A549 (cell line): ENCODE results near the gene EFNA5. TPM values are rescaled to one million over a fixed set of nuclear protein-coding genes. Genes with fewer than 3 reads are reported as not detected.
A peak's percentile ranks its signal among the peaks of the same experiment; 100 is the strongest.

Source experiments
- ATAC-seq, 2 experiments: fragments of 200-7000 bp in 1 of 2; fragments of >200 bp in 1 of 2; cut with Nextera tagmentation in 1 of 2; cut with Tn5 transposase in 1 of 2; 3 replicates each; pipeline versions ENCODE4 v1.8.0 to v1.9.1; 2018 to 2020; ENCODE audit warnings: mild to moderate bottlenecking in 1 of 2, moderate library complexity in 1 of 2
- CTCF ChIA-PET: fragments of 300-600 bp; sonication (Branson Sonifier 250); formaldehyde crosslinking; extraction: SDS; loops from one replicate; lab custom pipeline; 2021; ENCODE audit warnings: antibody characterized with exemption, inconsistent platforms; lab: Yijun Ruan, JAX
- POLR2A ChIA-PET: fragments of 350-600 bp; formaldehyde crosslinking; extraction: SDS; loops from one replicate; lab custom pipeline; 2021; ENCODE audit warnings: antibody characterized with exemption, inconsistent platforms; lab: Yijun Ruan, JAX
- DNase-seq, 2 experiments: peaks; one replicate each; pipeline versions ENCODE4 v3.0.0 to v3.0.0-alpha.2; 2011 to 2016; ENCODE audit warnings: low read depth in 1 of 2, low spot score in 1 of 2
- FAIRE-seq: peaks from 2 replicates; lab custom pipeline; 2011; peaks lifted over from hg19 to GRCh38; lab: Jason Lieb, UNC
- H3K27ac ChIP-seq, 2 experiments: fragments of >200 bp; sonication (Bioruptor Twin); formaldehyde crosslinking; 3 replicates each; pipeline ENCODE4 v1.5.1; 2016 to 2017
- H3K4me1 ChIP-seq: fragments of >200 bp; sonication (Bioruptor Twin); formaldehyde crosslinking; 3 replicates; pipeline ENCODE4 v1.6.1; 2016
- H3K4me2 ChIP-seq: fragments of >200 bp; sonication (Bioruptor Twin); formaldehyde crosslinking; 3 replicates; pipeline ENCODE4 v1.6.1; 2016
- H3K4me3 ChIP-seq: fragments of >200 bp; sonication (Bioruptor Twin); formaldehyde crosslinking; 3 replicates; pipeline ENCODE4 v1.5.1; 2016
- H3K9me3 ChIP-seq: fragments of >200 bp; sonication (Bioruptor Twin); formaldehyde crosslinking; 3 replicates; pipeline ENCODE4 v1.6.1; 2016
- BHLHE40 ChIP-seq: IDR thresholded peaks from 2 replicates; pipeline ENCODE4 v1.6.1; 2012; ENCODE audit warnings: low read depth, low read length, inconsistent platforms
- CBX2 ChIP-seq: fragments of 200-600 bp; sonication (generic); IDR thresholded peaks from 2 replicates; pipeline ENCODE4 v1.6.1; 2016; ENCODE audit warnings: low read depth, mild to moderate bottlenecking, borderline replicate concordance
- EP300 ChIP-seq, 2 experiments: fragments of >200 bp; sonication (Bioruptor Twin); formaldehyde crosslinking; IDR thresholded peaks; 2 replicates in 1 of 2; 3 replicates in 1 of 2; pipeline ENCODE4 v1.6.1; 2016 to 2017
- ESRRA ChIP-seq: fragments of 150-350 bp; IDR thresholded peaks from 2 replicates; pipeline ENCODE4 v1.6.1; 2014; ENCODE audit warnings: mild to moderate bottlenecking, low read length, borderline replicate concordance
- FOSB ChIP-seq: fragments of 250-450 bp; sonication (Bioruptor Pico); IDR thresholded peaks from 2 replicates; pipeline ENCODE4 v1.5.0; 2020; ENCODE audit warnings: mild to moderate bottlenecking, moderate library complexity
- FOXS1 ChIP-seq: fragments of 250-450 bp; sonication (Bioruptor Pico); IDR thresholded peaks from 2 replicates; pipeline ENCODE4 v1.5.0; 2020; ENCODE audit warnings: mild to moderate bottlenecking, moderate library complexity
- HEYL ChIP-seq: fragments of 250-450 bp; sonication (Bioruptor Pico); IDR thresholded peaks from 2 replicates; pipeline ENCODE4 v1.8.0; 2021; ENCODE audit warnings: mild to moderate bottlenecking, moderate library complexity
- HOXA7 ChIP-seq: fragments of 250-450 bp; sonication (Bioruptor Pico); IDR thresholded peaks from 2 replicates; pipeline ENCODE4 v1.5.0; 2020; ENCODE audit warnings: mild to moderate bottlenecking, moderate library complexity
- HOXB13 ChIP-seq: fragments of 250-450 bp; sonication (Bioruptor Pico); IDR thresholded peaks from 2 replicates; pipeline ENCODE4 v1.5.0; 2020; ENCODE audit warnings: low read depth, mild to moderate bottlenecking, moderate library complexity
- JUNB ChIP-seq: fragments of >200 bp; sonication (Bioruptor Twin); formaldehyde crosslinking; IDR thresholded peaks from 2 replicates; pipeline ENCODE4 v1.6.1; 2016
- KDM5A ChIP-seq: fragments of 200-600 bp; sonication (generic); IDR thresholded peaks from 2 replicates; pipeline ENCODE4 v1.6.1; 2016; ENCODE audit warnings: antibody characterized with exemption, mild to moderate bottlenecking
- MAZ ChIP-seq: fragments of 150-350 bp; IDR thresholded peaks from 2 replicates; pipeline ENCODE4 v1.6.1; 2014; ENCODE audit warnings: antibody characterized with exemption, low read depth, low read length, borderline replicate concordance
- MYC ChIP-seq: IDR thresholded peaks from 2 replicates; pipeline ENCODE4 v1.6.1; 2012; ENCODE audit warnings: mild to moderate bottlenecking, inconsistent platforms, low read length, improper control_type of control experiment, borderline replicate concordance
- NFE2L2 ChIP-seq: fragments of 150-350 bp; conservative IDR thresholded peaks from 2 replicates; pipeline ENCODE4 v1.6.1; 2014; ENCODE audit warnings: low read length
- NPAS2 ChIP-seq: fragments of 250-450 bp; sonication (Bioruptor Pico); IDR thresholded peaks from 2 replicates; pipeline ENCODE4 v1.8.0; 2022; ENCODE audit warnings: mild to moderate bottlenecking, moderate library complexity, borderline replicate concordance
- PHF8 ChIP-seq: fragments of 200-600 bp; sonication (generic); IDR thresholded peaks from 2 replicates; pipeline ENCODE4 v1.6.1; 2016; ENCODE audit warnings: low read depth, mild to moderate bottlenecking, antibody characterized with exemption, moderate library complexity, borderline replicate concordance
- POLR2A ChIP-seq: IDR thresholded peaks from 2 replicates; pipeline ENCODE4 v1.6.1; 2012; ENCODE audit warnings: mild to moderate bottlenecking, low read length
- RAD21 ChIP-seq, 2 experiments: fragments of >200 bp in 1 of 2; sonication (Bioruptor Twin) in 1 of 2; formaldehyde crosslinking in 1 of 2; IDR thresholded peaks in 1 of 2; conservative IDR thresholded peaks in 1 of 2; 2 replicates in 1 of 2; 3 replicates in 1 of 2; pipeline ENCODE4 v1.6.1; 2012 to 2018; ENCODE audit warnings: inconsistent platforms in 1 of 2
- RCOR1 ChIP-seq: fragments of 150-350 bp; IDR thresholded peaks from 2 replicates; pipeline ENCODE4 v1.6.1; 2014; ENCODE audit warnings: antibody characterized with exemption, low read length, low read depth
- SMC3 ChIP-seq: fragments of >200 bp; sonication (Bioruptor Twin); formaldehyde crosslinking; IDR thresholded peaks from 3 replicates; pipeline ENCODE4 v1.6.1; 2018; ENCODE audit warnings: inconsistent platforms
- TFCP2L1 ChIP-seq: fragments of 250-450 bp; sonication (Bioruptor Pico); IDR thresholded peaks from 2 replicates; pipeline ENCODE4 v1.5.0; 2021; ENCODE audit warnings: mild to moderate bottlenecking
- ZC3H11A ChIP-seq: fragments of 450-650 bp; IDR thresholded peaks from 2 replicates; pipeline ENCODE4 v1.6.1; 2014; ENCODE audit warnings: antibody characterized with exemption, mild to moderate bottlenecking
- ZNF302 ChIP-seq: fragments of 250-450 bp; sonication (Bioruptor Pico); IDR thresholded peaks from 2 replicates; pipeline ENCODE4 v1.9.0; 2021; ENCODE audit warnings: inconsistent platforms, mild to moderate bottlenecking, moderate library complexity
- WGBS: methylation state at CpG from one replicate; pipeline ENCODE4 v1.1.6; 2017; ENCODE audit errors: missing lambda C conversion rate; 5-methylcytosine and 5-hydroxymethylcytosine counted together
- polyA plus RNA-seq, 4 experiments: library from polyadenylated mRNA; depleted of rRNA in 3 of 4; stranded (reverse); fragments of >200 nt; fragmentation: RNase III in 1 of 4; extraction: RNeasy Plus Mini Kit Qiagen cat#74134 plus additional on column Dnase treatment in 1 of 4; gene quantifications; 2 replicates in 3 of 4; 3 replicates in 1 of 4; pipeline ENCODE4 v1.2.3, GENCODE V29; 2011 to 2017
- TF ChIP-seq, protein P1 (sequence below): IDR thresholded peaks from 2 replicates; pipeline ENCODE4 v1.6.1; 2012; ENCODE audit warnings: low read depth, borderline replicate concordance
- TF ChIP-seq, protein P2 (sequence below): fragments of >200 bp; sonication (Bioruptor Twin); formaldehyde crosslinking; IDR thresholded peaks from 3 replicates; pipeline ENCODE4 v1.5.1; 2016
- TF ChIP-seq, protein P3 (sequence below): fragments of 150-350 bp; IDR thresholded peaks from 2 replicates; pipeline ENCODE4 v1.6.1; 2014; ENCODE audit warnings: low read depth, mild to moderate bottlenecking, low read length
- TF ChIP-seq, protein P4 (sequence below): IDR thresholded peaks from 2 replicates; pipeline ENCODE4 v1.6.1; 2012
- TF ChIP-seq, protein P5 (sequence below): fragments of 450-650 bp; IDR thresholded peaks from 2 replicates; pipeline ENCODE4 v1.6.1; 2014; ENCODE audit warnings: antibody characterized with exemption

Gene EFNA5
- polyA plus RNA-seq, 2 of the 4 experiments (the other 2 are of a cell fraction) = 8.5 to 20.7 TPM

DNA sequence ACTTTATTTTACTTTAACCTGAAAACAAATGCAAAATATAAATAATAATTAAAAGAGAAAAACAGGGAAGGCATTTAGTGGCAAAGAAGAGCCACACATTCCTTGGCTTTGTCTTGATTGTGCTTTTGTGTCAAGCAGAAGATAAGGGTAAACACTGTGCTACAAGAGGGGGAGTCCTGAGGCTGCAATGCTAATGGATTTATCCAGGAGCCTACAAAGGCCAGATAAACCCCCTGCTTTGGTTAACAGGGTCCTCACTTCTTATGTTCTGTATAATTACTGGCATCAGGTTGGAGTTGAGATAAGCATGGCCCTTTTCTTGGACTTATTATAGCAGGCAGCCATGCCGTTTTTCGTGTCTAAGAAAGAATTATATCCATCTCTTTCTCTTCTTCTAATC is 302.8 kb downstream of the EFNA5 start:
- ATAC-seq (no peak), FAIRE-seq (no peak), DNase-seq (no peak)
- H3K4me1 ChIP-seq = peaks cover 16% of the 10 kb centered on the region
- 0 out of 6 replicates have a peak overlapping the region, but pooled peaks of 1 of the 2 experiments have one; percentile 19 for H3K27ac ChIP-seq
- no peak overlapping the region for H3K4me2 ChIP-seq
- WGBS = 91% methylated on average over 2 of the region's 2 CpGs
- no peak overlapping the region for H3K4me3 ChIP-seq
- POLR2A ChIA-PET = no interaction called here
- TF ChIP-seq TFCP2L1 (no peak), ZC3H11A (no peak), NFE2L2 (no peak), MAZ (no peak), RCOR1 (no peak), KDM5A (no peak)
- CTCF ChIA-PET = no interaction called here
- no peaks in the 10 kb centered on the region for H3K9me3 ChIP-seq

DNA sequence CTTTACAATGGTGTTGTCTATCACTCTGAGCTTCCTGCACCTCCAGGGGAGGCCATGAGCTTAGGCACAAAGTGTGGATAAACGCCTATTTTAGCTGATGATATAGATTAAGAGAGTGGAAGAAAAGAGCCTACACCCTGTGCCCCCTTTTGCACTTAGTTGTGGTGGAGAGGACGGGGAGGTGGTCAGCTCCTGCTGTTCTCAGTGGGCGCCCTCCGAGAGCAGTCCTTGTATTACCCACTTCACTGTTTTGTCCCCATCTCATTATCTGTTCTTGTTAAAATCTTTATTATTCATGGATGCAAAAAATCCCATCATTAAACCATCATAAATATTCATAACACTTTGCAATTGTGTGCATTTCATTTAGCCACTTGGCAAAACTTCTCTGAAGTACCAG is 303.3 kb downstream of the EFNA5 start:
- CTCF ChIA-PET = interaction anchor here (0.6 kb wide), 1 partner anchor 14 kb away, joined by 3 read pairs; no protein-coding TSS in a partner anchor
- Histone ChIP-seq H3K9me3 (no peaks in the 10 kb centered on the region), H3K4me3 (no peak overlapping the region), H3K4me1 (peaks cover 16% of the 10 kb centered on the region), H3K27ac (peak overlapping the region in 1 of 2 experiments; percentile 56; a peak in 3 of 6 replicates), H3K4me2 (no peak overlapping the region)
- no peak for FAIRE-seq
- DNase-seq = no peak
- POLR2A ChIA-PET = no interaction called here
- WGBS = 90% methylated on average over 4 of the region's 4 CpGs
- ATAC-seq = no peak
- TF ChIP-seq HEYL (CRISPR knock-in tag) = no peak
- TF ChIP-seq CBX2 = no peak
- TF ChIP-seq ZNF302 (CRISPR knock-in tag) = no peak
- TF ChIP-seq, protein P1, sequence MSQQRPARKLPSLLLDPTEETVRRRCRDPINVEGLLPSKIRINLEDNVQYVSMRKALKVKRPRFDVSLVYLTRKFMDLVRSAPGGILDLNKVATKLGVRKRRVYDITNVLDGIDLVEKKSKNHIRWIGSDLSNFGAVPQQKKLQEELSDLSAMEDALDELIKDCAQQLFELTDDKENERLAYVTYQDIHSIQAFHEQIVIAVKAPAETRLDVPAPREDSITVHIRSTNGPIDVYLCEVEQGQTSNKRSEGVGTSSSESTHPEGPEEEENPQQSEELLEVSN = no peak
- no peak for TF ChIP-seq JUNB
- no peak for TF ChIP-seq PHF8
- TF ChIP-seq NFE2L2 = no peak
- TF ChIP-seq FOSB (CRISPR knock-in tag) = no peak
- TF ChIP-seq EP300 (IDR thresholded peaks at IDR 0.05) = no peak
- TF ChIP-seq RCOR1 = no peak
- TF ChIP-seq HOXA7 (CRISPR knock-in tag) = no peak
- no peak for TF ChIP-seq HOXB13 (CRISPR knock-in tag)
- no peak for TF ChIP-seq FOXS1
- TF ChIP-seq TFCP2L1 = no peak
- TF ChIP-seq, protein P2, sequence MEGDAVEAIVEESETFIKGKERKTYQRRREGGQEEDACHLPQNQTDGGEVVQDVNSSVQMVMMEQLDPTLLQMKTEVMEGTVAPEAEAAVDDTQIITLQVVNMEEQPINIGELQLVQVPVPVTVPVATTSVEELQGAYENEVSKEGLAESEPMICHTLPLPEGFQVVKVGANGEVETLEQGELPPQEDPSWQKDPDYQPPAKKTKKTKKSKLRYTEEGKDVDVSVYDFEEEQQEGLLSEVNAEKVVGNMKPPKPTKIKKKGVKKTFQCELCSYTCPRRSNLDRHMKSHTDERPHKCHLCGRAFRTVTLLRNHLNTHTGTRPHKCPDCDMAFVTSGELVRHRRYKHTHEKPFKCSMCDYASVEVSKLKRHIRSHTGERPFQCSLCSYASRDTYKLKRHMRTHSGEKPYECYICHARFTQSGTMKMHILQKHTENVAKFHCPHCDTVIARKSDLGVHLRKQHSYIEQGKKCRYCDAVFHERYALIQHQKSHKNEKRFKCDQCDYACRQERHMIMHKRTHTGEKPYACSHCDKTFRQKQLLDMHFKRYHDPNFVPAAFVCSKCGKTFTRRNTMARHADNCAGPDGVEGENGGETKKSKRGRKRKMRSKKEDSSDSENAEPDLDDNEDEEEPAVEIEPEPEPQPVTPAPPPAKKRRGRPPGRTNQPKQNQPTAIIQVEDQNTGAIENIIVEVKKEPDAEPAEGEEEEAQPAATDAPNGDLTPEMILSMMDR = no peak
- TF ChIP-seq SMC3 = no peak
- no peak for TF ChIP-seq MAZ
- TF ChIP-seq, all 56 proteins: peak for 0

DNA sequence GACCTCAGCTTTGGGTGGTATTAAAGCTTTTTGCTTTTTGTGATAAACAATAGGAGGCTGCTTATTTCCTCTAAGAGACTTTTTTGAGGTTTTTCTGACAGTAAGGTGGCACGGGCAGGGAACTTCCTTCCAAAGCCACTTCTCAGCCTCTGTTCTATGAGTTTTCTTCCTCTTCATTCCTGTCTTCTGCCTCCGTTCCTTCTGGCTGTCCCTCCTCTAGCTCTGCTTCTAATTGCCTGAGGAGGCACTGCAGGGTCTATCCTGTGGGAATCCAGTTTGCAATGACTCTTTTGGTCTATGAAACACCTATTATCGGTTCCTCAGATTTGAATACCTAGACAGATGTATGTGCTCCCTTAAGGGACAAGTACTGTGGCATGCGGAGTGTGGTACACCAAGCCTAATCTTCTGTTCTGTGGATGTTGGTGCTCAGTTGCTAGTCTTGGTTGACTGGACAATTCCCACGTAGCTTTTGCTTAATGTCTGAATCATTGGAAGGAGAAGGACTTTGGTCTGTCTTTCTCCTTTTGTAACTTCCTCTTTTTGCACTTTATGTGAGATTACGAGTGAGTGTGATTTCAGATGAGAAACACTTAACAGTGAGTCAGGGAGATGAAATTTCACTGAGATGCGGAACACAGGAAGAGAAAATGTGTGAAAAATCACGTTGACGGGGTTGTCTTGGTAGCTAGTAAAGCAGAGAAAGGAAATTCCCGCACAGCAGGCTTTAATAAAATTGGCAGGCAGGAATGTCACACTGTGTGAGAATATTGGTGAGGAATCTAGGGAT is 305.2 kb downstream of the EFNA5 start:
- ATAC-seq (peak; percentile 72 to 82), FAIRE-seq (peak; percentile 84), DNase-seq (peak in 1 of 2 experiments; percentile 79)
- WGBS = 34% methylated on average over 10 of the region's 10 CpGs
- Histone ChIP-seq H3K4me3 (no peak overlapping the region), H3K4me1 (peaks cover 22% of the 10 kb centered on the region), H3K9me3 (no peaks in the 10 kb centered on the region), H3K27ac (peak overlapping the region; percentile 66 to 74), H3K4me2 (peak overlapping the region; percentile 66)
- CTCF ChIA-PET = interaction anchor here (1.2 kb wide), 1 partner anchor 207 kb away, joined by 4 read pairs; no protein-coding TSS in a partner anchor
- POLR2A ChIA-PET = interaction anchor here (1.9 kb wide), 1 partner anchor 307 kb away, joined by 7 read pairs; no protein-coding TSS in a partner anchor
- TF ChIP-seq HOXB13 (CRISPR knock-in tag) = no peak
- no peak for TF ChIP-seq ZNF302 (CRISPR knock-in tag)
- peak; percentile 45 for TF ChIP-seq JUNB
- no peak for TF ChIP-seq CBX2
- no peak for TF ChIP-seq EP300 (IDR thresholded peaks at IDR 0.05)
- no peak for TF ChIP-seq BHLHE40
- no peak for TF ChIP-seq NFE2L2
- no peak for TF ChIP-seq NPAS2 (CRISPR knock-in tag)
- no peak for TF ChIP-seq POLR2A
- TF ChIP-seq ESRRA = no peak
- TF ChIP-seq, protein P3, sequence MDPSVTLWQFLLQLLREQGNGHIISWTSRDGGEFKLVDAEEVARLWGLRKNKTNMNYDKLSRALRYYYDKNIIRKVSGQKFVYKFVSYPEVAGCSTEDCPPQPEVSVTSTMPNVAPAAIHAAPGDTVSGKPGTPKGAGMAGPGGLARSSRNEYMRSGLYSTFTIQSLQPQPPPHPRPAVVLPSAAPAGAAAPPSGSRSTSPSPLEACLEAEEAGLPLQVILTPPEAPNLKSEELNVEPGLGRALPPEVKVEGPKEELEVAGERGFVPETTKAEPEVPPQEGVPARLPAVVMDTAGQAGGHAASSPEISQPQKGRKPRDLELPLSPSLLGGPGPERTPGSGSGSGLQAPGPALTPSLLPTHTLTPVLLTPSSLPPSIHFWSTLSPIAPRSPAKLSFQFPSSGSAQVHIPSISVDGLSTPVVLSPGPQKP = no peak
- TF ChIP-seq RAD21 (conservative IDR thresholded peaks at IDR 0.05 in 1 of 2, IDR thresholded peaks at IDR 0.05 in 1 of 2) = peak in 1 of 2 experiments; percentile 30; a peak in 1 of 5 replicates
- TF ChIP-seq, protein P4, sequence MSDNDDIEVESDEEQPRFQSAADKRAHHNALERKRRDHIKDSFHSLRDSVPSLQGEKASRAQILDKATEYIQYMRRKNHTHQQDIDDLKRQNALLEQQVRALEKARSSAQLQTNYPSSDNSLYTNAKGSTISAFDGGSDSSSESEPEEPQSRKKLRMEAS = no peak
- TF ChIP-seq MYC = no peak
- TF ChIP-seq, protein P5, sequence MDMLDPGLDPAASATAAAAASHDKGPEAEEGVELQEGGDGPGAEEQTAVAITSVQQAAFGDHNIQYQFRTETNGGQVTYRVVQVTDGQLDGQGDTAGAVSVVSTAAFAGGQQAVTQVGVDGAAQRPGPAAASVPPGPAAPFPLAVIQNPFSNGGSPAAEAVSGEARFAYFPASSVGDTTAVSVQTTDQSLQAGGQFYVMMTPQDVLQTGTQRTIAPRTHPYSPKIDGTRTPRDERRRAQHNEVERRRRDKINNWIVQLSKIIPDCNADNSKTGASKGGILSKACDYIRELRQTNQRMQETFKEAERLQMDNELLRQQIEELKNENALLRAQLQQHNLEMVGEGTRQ = no peak
